GM18507 (cell line): ENCODE measurements around the gene GNB2.
"Not testable (repeated sequence)": the region's sequence is repeated elsewhere in the genome, so short reads cannot be mapped to it uniquely, and the experiment has no call there.

Experiments used
- DNase-seq: peaks from one replicate; pipeline ENCODE4 v3.0.0; 2011; ENCODE audit warnings: low read depth; ENCODE audit not compliant: insufficient read length; ENCODE audit errors: extremely low spot score
- FAIRE-seq: peaks from 2 replicates; lab custom pipeline; 2011; peaks lifted over from hg19 to GRCh38; lab: Jason Lieb, UNC

GNB2 gene

DNA sequence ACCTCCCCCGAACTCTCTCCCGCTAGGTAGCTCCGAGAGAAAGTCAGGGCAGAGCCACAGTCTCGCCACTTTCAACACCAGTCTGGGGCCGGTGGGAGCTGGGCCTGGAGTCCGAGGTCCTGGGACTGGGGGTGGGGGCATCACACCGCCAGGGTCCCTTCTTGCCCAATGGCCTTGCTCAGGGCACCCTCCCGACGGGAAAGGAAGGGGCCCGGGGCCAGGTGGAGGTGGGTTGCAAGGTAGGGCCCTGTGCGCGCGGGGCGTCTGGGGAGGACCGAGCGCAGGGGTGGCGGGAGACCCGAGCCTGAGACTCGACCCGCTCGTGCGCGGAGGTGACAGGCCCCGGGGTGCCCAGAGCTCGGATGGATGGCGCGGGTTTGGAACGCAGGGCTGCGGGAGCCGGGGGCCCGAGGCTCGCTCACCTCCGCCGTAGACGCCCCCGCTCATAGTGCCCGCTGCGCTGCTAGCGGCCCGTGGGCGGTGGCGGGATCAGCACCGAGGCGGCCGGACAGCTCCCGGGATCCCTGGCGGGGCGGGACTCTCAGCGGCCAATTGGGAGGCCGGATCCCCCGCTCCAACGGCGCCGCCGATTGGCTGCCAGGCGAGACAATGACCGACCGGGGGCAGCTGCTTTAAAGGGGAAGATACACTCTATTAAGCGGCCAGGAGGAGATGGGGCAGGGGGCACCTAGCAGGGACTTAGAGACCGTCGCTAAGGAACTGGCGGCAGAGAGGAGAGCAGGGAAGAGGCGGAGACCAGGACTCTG lies 17.4 kb upstream of the GNB2 start, which contains the start of gene ACTL6B:
Gene ACTL6B, minus strand, starts transcription at position 541 of the 767 bp plus-strand sequence. Its CDS starts 94 bp downstream, at position 447.
- FAIRE-seq (no peak), DNase-seq (no peak)

DNA sequence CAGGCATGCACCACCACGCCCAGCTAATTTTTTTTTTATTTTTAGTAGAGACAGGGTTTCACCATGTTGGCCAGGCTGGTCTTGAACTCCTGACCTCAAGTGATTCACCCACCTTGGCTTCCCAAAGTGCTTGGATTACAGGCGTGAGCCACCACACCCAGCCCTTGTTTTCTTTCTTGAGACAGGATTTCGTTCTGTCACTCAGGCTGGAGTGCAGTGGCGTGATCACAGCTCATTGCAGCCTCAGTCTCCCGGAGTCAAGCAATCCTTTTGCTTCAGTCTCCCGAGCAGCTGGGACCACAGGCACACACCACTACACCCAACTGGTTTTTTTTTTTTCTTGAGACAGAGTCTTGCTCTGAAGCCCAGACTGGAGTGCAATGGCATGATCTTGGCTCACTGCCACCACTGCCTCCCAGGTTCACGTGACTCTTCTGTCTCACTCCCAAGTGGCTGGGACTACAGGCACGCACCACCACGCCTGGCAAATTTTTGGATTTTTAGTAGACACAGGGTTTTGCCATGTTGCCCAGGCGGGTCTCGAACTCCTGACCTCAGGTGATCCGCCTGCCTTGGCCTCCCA lies 11.3 kb upstream of the GNB2 start:
- DNase-seq, FAIRE-seq: not testable (repeated sequence)

DNA sequence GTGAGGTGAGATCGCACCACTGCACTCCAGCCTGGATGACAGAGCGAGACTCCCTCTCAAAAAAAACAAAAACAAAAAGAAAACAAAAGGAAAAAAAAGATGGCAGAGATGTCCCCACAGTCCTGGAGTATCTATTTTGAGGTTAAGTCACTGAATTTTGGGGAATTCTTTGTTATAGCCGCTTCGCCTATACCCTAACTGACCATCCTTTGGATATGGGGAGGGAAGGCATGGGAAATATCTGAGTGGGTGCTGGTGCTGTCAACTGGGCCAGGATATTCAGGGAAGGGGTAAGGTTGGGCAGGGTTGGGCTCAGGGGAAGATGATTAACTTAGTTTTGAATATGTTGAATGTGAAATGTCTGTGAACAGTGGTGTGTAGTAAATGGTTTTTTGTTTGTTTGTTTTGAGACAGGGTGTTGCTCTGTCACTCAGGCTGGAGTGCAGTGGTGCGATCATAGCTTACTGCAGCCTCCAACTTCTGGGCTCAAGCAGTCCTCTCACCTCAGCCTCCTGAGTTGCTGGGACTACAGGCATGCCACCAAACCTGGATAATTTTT lies 8.3 kb upstream of the GNB2 start:
- DNase-seq (no peak), FAIRE-seq (no peak)

DNA sequence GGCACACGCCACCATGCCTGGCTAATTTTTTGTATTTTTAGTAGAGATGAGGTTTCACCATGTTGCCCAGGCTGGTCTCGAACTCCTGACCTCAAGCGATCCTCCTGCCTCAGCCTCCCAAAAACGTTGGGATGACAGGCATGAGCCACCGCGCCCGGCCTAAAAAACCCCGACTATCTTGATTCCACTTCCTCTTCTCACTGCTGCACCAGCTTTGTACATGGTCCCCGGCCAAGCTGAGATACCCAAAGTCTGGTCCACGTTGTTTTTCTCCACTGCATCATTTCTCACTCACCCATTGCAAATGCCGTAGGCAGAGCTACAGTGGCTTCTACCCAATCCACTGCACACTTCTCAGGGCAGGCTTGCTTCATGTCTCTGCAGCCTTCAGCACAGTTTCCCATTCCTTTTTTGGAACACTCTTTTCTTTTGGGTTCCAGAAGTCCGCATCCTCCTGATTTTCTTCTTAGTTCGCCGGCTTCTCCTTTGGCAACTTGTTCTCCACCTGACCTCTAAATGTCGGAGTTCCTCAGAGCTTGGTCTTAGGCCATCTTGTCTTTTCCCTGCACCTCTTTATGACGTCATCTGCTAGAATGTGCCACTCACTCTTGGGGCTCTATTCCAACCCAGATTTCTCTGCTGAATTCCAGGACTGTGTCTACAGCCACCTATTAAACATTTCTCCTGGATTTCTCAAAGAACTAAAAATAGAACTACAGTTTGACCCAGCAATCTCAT lies 6.0 kb upstream of the GNB2 start:
- FAIRE-seq (no peak), DNase-seq (no peak)

DNA sequence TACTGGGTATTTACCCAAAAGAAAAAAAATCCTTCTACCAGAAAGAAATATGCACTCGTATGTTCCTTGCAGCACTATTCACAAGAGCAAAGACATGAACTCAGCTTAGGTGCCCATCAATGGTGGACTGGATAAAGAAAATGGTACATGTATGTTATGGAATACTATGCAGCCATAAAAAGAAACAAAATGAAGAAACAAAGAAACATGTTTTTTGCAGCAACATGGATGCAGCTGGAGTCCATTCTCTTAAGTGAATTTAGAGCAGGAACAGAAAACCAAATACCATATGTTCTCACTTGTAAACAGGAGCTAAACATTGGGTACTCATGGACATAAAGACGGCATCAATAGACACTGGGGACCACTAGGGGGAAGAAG lies 5.5 kb upstream of the GNB2 start:
- FAIRE-seq (no peak), DNase-seq (no peak)

DNA sequence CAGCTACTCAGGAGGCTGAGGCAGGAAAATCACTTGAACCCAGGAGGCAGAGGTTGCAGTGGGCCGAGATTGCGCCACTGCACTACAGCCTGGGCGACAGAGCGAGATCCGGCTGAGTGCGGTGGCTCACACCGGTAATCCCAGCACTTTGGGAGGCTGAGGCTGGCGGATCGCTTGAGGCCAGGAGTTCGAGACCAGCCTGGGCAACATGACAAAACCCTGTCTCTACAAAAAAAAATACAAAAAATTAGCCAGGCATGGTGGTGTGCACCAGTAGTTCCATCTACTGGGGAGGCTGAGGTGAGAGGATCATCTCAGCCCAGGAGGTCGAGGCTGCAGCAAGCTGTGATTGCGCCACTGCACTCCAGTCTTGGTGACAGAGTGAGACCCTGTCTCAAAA lies 4.4 kb upstream of the GNB2 start:
- not testable (repeated sequence) for FAIRE-seq, DNase-seq

DNA sequence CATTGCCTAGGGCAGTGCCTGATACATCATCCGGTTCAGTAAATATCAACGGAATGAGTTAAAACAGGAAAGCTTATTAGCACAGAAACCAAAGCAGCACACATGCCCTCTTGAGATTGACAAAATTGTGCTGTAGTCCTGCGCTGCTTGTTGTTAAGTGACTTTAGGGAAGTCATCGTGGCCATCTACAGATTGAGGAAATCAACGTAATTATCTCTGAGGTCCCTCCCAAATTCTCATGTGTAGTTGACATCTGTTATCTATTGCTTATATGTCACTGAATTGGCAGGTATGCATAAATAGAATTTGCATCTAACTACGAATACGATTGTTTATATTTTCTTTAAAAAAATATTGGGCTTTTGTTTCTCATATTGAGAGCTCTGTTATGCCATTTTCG lies 3.5 kb upstream of the GNB2 start:
- FAIRE-seq: no peak
- DNase-seq: no peak

DNA sequence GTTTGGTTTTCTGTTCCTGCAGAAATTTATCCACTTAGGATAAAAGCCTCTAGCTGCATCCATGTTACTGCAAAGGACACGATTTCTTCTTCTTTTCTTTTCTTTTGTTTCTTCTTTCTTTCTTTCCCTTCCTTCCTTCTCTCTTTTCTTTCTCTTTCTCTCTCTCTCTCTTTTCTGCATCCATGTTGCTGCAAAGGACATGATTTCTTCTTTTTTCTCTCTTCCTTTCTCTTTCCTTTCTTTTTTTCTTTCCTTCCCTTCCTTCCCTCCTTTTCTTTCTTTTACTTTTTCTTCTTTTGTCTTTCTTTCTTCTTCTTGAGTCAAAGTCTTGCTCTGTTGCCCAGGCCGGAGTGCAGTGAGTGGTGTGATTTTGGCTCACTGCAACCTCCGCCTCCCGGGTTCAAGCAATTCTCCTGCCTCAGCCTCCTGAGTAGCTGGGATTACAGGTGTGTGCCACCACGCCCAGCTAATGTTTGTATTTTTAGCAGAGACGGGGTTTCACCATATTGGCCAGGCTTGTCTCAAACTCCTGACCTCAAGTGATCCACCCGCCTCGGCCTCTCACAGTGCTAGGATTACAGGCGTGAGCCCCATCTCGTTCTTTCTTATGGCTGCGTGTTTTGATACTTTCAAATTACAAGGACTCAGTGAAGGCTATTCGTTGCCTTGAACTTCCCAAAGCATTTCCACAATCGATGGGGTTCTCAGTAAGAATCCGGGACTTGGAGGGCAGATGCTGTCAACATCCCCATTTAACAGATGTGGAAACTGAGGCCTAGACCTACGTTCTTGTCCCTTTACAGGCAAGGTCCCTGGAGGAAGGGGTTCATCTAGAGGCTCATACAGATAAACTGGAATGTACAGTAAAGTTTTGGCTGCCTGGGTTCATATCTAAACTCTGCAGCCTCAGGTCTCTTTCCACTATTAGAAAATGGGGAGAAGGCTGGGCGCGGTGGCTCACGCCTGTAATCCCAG lies 1.9 kb upstream of the GNB2 start:
- DNase-seq (no peak), FAIRE-seq (no peak)

DNA sequence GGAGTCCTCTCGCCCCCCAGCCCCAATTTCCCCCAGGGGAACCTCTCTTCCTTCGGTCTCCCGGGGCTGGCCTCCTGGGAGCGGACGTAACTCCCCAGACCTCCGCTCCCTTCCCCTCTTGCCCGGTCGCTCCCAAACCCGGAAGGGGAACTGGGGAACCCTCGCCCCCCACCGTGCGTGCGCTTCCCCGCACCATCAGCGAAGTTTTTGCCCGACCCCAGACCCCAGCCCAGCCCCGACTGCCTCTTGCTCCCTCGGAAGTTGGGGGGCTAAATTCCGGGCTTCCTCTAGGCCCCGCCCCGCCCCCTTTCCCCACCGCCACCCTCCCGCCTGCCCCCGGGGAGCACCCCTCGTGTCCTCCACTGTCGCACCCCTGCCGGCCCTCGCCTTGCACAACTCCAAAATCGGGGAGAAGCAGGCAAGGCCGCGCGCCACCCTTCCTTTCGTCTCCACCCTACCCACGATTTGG lies 436 bp downstream of the GNB2 start:
- no peak for DNase-seq
- no peak for FAIRE-seq

DNA sequence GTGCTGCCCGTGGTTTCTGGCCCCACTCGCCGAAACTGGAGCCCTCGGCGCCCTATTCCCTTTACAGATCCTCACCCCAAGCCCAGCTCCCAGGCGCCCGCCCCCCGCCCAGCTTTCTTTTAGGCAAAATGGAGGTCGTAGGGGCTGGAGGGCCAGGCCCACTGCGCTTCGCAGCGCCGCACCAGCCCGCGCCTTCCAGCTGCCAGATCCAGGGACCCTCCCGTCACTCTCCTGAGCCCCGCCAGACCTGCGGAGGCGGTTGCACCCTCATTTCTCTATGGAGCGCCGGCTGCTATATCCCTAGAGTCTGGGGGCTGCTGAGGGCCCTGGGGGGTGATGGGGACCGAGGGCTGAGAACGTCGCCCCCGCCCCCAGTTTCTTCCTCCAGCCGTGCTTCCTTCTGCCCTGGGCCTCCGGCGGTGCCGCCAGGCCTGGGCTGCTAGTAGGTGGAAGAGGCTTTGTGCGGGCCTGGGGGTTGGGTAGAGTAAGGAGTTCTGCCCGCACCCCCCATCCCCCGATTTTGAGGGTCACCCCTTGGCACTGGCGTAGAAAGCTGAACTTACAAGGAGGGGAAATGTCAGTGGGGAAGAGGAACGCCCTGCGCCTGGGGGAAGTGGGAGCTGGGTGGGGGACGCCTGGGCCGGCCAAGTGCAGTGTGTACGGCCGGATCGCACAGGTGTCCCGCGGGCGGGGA lies 1.0 kb downstream of the GNB2 start:
- no peak for DNase-seq
- FAIRE-seq: no peak

DNA sequence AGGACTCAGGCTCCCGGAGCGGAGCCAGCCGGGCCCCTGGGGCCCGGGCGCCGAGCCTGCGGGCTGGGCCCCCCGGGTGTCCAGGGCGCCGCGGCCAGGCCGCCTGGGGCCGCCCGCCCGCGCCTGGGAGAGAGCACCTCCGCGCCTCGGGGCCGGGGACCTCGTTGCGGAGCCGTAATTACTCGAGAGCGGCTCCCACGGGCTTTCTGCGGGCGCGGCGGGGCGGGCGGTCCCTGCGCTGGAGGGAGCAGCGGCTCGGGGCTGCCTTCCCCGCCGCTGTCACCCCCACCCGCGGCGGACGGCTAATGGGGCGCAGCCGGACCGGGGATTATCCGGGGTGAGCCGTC lies 1.5 kb downstream of the GNB2 start:
- no peak for DNase-seq
- FAIRE-seq: no peak

DNA sequence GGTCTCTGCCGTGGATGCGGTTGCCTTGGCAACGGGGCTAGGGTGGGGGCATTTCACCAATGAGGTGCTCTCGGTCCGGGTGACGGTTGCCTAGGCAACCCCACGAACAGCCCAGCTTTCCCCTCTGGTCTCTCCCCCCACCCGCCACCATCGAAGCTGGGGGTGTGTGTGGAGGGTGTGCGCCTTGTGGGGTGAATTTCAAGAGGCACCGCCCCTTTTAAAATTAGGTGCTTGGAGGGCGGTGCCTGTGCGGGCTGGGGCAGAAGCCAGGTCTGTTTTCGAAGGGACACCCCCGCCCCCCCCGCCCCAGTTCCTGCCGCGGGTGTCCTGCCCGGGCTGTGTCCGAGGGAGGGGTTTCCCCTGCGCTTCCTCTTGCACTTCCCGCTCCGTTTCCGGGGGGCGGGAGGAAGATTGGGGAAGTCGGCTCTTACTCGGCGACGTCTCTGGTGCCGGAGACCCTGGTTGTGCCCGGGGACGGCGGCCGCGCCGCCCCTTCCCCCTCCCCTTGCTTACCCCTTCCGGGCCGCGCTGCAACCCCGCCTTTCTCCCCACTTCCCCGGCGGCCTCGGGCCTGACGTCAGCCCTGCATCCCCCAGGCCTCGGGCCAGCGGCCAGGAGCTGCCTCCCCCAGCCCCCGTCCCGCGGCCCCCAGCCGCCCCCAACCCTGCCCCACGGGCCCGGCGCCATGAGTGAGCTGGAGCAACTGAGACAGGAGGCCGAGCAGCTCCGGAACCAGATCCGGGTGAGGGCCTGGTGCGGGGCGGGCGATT lies 2.2 kb downstream of the GNB2 start:
- peak; percentile 59 for DNase-seq
- peak; percentile 85 for FAIRE-seq

DNA sequence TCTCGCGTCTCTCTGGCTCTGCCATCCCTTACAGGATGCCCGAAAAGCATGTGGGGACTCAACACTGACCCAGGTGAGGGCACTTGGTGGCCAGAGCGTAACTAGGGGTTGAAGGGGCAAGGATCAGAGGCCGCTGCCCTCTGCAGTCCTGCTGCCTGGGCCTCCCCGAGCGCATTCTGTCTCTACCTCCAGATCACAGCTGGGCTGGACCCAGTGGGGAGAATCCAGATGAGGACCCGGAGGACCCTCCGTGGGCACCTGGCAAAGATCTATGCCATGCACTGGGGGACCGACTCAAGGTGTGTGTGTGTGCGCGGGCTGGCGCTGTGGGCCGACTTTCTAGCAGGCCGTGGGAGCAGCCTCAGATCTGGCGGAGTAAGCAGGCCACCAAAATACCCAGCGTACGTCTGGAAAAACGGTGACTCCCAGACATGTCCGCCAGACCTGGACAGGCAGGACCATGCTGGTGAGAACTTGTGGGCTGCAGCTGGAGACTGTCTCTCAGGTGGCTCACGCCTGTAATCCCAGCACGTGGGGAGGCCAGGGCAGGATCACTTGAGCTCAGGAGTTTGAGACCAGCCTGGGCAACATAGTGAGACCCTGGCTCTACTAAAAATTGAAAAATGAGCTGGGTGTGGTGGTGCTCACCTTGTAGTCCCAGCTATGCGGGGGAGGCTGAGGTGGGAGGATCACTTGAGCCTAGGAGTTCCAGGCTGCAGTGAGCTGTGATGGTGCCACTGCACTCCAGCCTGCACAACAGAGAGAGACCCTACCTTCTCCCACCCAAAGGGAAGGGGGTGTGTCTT lies 3.2 kb downstream of the GNB2 start:
- FAIRE-seq (no peak), DNase-seq (no peak)

DNA sequence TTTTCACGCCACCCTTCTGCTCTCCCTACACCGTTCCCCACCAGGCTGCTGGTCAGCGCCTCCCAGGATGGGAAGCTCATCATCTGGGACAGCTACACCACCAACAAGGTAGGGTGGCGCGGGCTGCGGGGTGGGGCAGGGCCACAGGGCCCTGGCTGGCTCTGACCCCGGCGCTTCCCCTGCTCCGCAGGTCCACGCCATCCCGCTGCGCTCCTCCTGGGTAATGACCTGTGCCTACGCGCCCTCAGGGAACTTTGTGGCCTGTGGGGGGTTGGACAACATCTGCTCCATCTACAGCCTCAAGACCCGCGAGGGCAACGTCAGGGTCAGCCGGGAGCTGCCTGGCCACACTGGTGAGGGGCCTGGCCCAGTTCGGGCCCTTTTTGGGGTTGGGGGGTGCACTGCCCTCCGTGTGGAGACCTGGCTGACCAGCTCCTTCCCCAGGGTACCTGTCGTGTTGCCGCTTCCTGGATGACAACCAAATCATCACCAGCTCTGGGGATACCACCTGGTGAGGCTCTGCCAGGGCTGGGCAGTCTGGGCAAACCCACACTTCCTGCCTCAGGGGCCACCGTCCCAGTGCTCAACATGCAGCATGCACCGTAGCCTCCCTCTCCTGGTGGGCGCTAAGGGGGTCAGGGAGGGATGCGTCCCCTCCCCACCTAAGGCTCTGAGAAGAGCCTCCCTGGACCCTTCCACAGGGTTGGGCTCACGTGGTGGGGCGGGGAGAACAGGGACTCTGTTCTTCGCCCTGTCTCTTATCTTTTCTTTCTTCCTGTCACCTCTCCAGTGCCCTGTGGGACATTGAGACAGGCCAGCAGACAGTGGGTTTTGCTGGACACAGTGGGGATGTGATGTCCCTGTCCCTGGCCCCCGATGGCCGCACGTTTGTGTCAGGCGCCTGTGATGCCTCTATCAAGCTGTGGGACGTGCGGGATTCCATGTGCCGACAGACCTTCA lies 4.0 kb downstream of the GNB2 start:
- DNase-seq (no peak), FAIRE-seq (no peak)

DNA sequence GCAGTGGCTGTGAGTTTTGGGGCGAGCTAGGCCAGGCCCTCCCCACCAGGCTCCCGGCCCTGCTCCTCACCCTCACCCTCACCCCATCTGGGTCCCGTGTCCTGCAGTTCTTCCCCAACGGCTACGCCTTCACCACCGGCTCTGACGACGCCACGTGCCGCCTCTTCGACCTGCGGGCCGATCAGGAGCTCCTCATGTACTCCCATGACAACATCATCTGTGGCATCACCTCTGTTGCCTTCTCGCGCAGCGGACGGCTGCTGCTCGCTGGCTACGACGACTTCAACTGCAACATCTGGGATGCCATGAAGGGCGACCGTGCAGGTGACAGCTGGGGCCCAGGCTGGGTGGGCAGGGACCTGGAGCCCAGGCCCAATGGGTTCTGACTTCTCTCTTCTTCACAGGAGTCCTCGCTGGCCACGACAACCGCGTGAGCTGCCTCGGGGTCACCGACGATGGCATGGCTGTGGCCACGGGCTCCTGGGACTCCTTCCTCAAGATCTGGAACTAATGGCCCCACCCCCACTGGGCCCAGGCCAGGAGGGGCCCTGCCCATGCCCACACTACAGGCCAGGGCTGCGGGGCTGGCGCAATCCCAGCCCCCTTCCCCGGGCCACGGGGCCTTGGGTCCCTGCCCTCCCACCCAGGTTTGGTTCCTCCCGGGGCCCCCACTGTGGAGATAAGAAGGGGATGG lies 4.9 kb downstream of the GNB2 start:
- no peak for FAIRE-seq
- no peak for DNase-seq
